Activated CD4-positive, alpha-beta T cell treated with anti-CD3 and anti-CD28 coated beads, Interleukin-2, amount 10 ng/mL, durations not matched to agents 24 days and 14 days (primary cell): Measurements from ENCODE around the gene ARID5B. TPM values are rescaled to one million over a fixed set of nuclear protein-coding genes. Genes with fewer than 3 reads are reported as not detected.

Experiments
- DNase-seq: peaks from one replicate; pipeline ENCODE4 v3.0.0; 2022
- H3K27ac Mint-ChIP-seq: one replicate; pipeline ENCODE4 v1.8.0; 2022; ENCODE audit warnings: mild to moderate bottlenecking, mixed read lengths
- H3K27me3 Mint-ChIP-seq: one replicate; pipeline ENCODE4 v1.8.0; 2022; ENCODE audit warnings: mixed read lengths
- H3K36me3 Mint-ChIP-seq: one replicate; pipeline ENCODE4 v1.8.0; 2022; ENCODE audit warnings: low read depth, mild to moderate bottlenecking, mixed read lengths
- H3K4me1 Mint-ChIP-seq: one replicate; pipeline ENCODE4 v1.8.0; 2021; ENCODE audit warnings: mixed read lengths
- H3K4me3 Mint-ChIP-seq: one replicate; pipeline ENCODE4 v1.8.0; 2022; ENCODE audit warnings: mild to moderate bottlenecking, moderate library complexity, mixed read lengths
- H3K9me3 Mint-ChIP-seq: one replicate; pipeline ENCODE4 v1.8.0; 2021; ENCODE audit warnings: mixed read lengths
- intact Hi-C: fragments of 100-400 bp; cut with micrococcal nuclease; formaldehyde crosslinking; loops from one replicate; pipeline ENCODE4 v1.15.1; 2023
- total RNA-seq: library from RNA; stranded (reverse); gene quantifications from 2 replicates; pipeline ENCODE4 v1.2.3, GENCODE V29; 2022

The ARID5B gene
- total RNA-seq, 1 donor from 2014 or later, result 58.2 TPM

DNA sequence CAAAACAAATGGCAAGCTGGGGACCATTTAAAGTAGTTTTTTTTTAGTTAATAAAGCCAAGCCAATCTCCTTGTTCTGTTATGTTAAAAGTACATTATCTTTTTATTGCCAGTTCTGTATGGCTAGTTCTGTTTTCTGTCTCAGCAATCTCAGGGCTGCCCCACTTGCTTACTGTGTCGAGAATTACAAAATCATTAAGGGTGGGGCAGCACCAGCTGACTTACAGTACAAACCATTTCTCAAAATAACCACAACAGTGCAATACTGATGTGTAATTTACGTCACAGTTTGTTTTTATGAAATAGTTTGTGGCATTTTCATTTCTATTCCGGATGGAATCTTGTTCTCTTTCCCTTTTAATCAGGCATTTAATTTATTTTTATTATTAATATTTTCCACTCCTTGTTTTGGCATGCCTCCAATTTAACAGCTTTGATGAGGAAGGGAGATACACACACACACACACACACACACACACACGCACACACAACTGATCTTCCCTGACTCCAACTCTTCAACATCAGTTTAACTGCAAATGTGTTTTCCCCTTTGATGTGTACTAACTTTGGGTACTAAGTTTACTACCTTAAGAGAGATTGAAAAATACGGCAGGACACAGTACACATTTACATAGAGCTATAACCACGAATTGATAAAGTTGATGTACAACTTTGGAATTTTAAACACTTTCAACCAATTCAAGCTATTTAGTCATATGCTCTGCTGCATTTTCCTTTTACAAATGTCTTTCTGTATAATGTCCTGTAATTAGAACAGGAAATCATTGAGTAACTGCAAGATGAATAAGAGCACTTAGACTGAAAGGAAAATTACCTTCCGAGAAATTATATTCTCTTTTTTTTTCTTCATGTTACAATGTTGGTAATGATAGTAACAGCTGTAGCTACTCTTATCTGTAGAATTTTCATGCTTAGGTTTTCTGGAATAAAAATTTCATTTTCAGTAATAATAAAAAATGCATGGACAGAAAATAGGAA is 91.5 kb downstream of the ARID5B start:
- Mint-ChIP-seq H3K27me3 (no peaks in the 10 kb centered on the region), H3K36me3 (peaks cover 43% of the 10 kb centered on the region), H3K9me3 (peaks cover 4% of the 10 kb centered on the region), H3K27ac (peak overlapping the region; percentile 93), H3K4me3 (peak overlapping the region; percentile 77), H3K4me1 (peaks cover 65% of the 10 kb centered on the region)
- intact Hi-C loops, result loop anchor here (1.0 kb wide), 5 partner anchors 27 to 193 kb away; no protein-coding TSS in a partner anchor
- peak; percentile 91 for DNase-seq

DNA sequence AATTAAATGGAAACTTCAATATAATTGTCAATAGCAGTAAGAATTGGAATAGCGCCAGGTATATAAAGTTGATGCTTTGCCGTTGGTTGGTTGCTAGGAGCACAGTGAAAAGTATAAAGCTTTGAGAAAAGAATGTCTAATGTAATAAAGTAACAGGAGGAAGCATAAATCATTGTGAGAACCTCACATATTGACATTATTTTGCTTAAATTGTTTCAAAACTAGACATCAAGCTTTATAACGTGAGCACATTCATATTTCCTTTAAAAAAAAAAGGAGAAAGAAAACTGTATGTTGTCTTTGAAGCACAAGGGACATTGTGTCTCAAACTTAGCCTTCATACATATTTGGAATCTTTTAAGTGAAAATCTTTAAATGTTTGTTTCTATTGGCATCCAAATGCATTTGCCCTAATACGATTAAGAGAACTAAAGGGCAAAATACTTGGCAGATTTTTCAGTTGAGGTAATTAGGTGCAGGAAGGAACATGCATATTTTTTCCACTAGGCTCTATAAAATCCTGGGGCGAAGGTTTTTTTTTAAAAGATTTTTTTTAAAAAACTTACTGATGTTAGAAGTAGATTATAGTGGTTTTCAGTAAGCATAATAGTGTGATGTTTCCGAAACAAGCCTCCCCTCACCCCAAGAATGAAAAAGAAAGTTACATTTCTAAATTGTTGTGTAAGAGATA is 92.4 kb downstream of the ARID5B start:
- Mint-ChIP-seq H3K4me1 (peaks cover 68% of the 10 kb centered on the region), H3K27ac (peak overlapping the region; percentile 93), H3K36me3 (peaks cover 50% of the 10 kb centered on the region), H3K9me3 (peaks cover 12% of the 10 kb centered on the region), H3K4me3 (peak overlapping the region; percentile 77), H3K27me3 (no peaks in the 10 kb centered on the region)
- DNase-seq, result peak; percentile 79
- intact Hi-C loops, result loop anchor here (1.0 to 2.0 kb wide), 5 partner anchors 8 to 251 kb away; no protein-coding TSS in a partner anchor

DNA sequence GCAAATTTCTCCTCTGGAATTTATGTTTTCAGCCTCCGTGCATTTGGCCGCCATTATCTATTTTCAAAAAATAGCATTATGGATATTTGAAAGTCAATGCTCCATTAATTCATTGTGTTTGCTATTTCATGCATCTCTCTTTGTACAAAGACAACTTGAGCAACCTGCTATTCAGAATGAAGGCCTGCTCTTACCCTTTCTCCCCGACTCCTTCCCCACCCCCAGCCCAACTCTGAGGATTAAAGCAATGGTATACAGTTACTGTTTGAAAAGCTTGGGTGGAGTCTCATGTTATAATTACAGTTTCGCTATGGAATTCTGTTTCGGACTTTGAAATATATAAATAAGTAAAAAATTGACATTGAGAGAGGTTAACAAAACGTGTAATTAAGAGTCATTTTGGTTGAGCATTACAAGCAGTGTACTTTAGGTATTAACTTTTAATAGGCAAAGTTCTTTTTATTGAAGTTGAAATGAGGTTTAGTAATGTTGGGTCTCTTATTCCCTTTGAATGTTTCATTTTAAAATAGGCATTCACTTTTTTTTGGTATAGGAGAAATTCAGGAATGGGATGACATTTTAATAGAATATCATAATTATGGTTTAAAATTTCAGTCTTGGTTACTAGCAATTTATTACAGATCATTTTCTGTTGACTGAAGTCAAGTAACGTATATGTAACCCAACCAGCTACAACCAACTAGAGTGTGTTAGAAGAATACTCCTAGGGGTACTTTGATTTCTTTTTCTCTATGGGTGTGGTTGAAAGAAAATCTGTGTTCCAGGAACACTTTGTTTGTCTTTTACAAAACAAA is 93.1 kb downstream of the ARID5B start:
- H3K27ac Mint-ChIP-seq, result peak overlapping the region; percentile 93
- intact Hi-C loops, result loop anchor here (1.0 to 2.0 kb wide), 3 partner anchors 8 to 250 kb away; no protein-coding TSS in a partner anchor

DNA sequence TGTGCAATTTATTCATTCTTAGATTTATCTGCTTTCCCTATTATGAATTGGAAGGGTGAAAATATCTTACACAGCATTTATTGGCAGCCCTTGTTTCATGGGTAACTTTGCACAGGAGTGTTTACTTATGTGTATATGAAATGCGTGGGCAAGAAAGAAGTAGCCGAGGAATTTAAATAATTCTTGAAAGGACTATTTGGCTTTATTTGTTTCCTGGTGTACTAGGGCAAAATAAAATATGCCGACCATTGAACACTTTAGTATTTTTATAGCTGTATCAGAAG is 93.7 kb downstream of the ARID5B start:
- Mint-ChIP-seq H3K9me3 (peaks cover 17% of the 10 kb centered on the region), H3K36me3 (peaks cover 58% of the 10 kb centered on the region), H3K27me3 (no peaks in the 10 kb centered on the region), H3K27ac (peak overlapping the region; percentile 56), H3K4me3 (peak overlapping the region; percentile 16), H3K4me1 (peaks cover 69% of the 10 kb centered on the region)
- no peak for DNase-seq
- intact Hi-C loops, result loop anchor here (2.0 kb wide), 1 partner anchor 250 kb away; no protein-coding TSS in a partner anchor

More for the DNA sequence above, 93.1 kb downstream of the ARID5B start:
- peak overlapping the region; percentile 77 for H3K4me3 Mint-ChIP-seq
- peaks cover 14% of the 10 kb centered on the region for H3K9me3 Mint-ChIP-seq
- H3K27me3 Mint-ChIP-seq, result no peaks in the 10 kb centered on the region
- H3K36me3 Mint-ChIP-seq, result peaks cover 58% of the 10 kb centered on the region
- no peak for DNase-seq
- peaks cover 71% of the 10 kb centered on the region for H3K4me1 Mint-ChIP-seq

- peaks cover 72% of the 10 kb centered on the region for H3K36me3 Mint-ChIP-seq
- intact Hi-C loops, result no loop called here
- H3K4me1 Mint-ChIP-seq, result peaks cover 60% of the 10 kb centered on the region
Measured at GRCh38 chr10:61998937-61999336, 97.4 kb downstream of the ARID5B start.

DNA sequence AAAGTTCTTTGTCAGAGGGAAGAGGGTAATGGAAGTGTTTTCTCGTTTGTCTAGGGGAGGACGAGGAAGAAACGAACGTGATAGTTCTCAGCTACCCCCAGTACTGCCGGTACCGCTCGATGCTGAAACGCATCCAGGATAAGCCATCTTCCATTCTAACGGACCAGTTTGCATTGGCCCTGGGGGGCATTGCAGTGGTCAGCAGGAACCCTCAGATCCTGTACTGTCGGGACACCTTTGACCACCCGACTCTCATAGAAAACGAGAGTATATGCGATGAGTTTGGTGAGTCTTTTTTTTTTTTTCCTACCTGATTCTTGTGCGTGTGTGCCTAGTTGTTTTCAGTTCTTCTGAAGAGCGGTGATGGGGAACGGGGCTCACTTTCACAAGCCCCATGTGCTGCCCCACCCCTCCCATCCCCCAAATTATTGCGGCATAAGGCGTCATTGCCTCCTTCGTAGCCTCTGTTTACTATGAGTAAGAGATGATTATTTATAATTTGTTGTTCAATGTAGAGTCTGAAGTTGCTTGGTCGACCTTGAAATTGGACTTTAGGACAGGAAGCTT is 98.6 kb downstream of the ARID5B start:
- Mint-ChIP-seq H3K4me1 (peaks cover 61% of the 10 kb centered on the region), H3K27ac (peak overlapping the region; percentile 65)

More at GRCh38 chr10:61998937-61999336, 97.4 kb downstream of the ARID5B start:
- no peak for DNase-seq
- Mint-ChIP-seq H3K27ac (peak overlapping the region; percentile 20), H3K9me3 (peaks cover 17% of the 10 kb centered on the region), H3K4me3 (no peak overlapping the region), H3K27me3 (no peaks in the 10 kb centered on the region)

GRCh38 chr10:62000726-62001125 is 99.2 kb downstream of the ARID5B start:
- peak overlapping the region; percentile 57 for H3K27ac Mint-ChIP-seq
- H3K4me3 Mint-ChIP-seq, result no peak overlapping the region
- H3K9me3 Mint-ChIP-seq, result peaks cover 21% of the 10 kb centered on the region
- no peaks in the 10 kb centered on the region for H3K27me3 Mint-ChIP-seq
- intact Hi-C loops, result no loop called here
- peaks cover 81% of the 10 kb centered on the region for H3K36me3 Mint-ChIP-seq
- DNase-seq, result no peak
- H3K4me1 Mint-ChIP-seq, result peaks cover 59% of the 10 kb centered on the region

More for the DNA sequence above, 98.6 kb downstream of the ARID5B start:
- peaks cover 17% of the 10 kb centered on the region for H3K9me3 Mint-ChIP-seq
- no peak overlapping the region for H3K4me3 Mint-ChIP-seq
- no peak for DNase-seq
- H3K27me3 Mint-ChIP-seq, result no peaks in the 10 kb centered on the region
- intact Hi-C loops, result no loop called here
- peaks cover 81% of the 10 kb centered on the region for H3K36me3 Mint-ChIP-seq

DNA sequence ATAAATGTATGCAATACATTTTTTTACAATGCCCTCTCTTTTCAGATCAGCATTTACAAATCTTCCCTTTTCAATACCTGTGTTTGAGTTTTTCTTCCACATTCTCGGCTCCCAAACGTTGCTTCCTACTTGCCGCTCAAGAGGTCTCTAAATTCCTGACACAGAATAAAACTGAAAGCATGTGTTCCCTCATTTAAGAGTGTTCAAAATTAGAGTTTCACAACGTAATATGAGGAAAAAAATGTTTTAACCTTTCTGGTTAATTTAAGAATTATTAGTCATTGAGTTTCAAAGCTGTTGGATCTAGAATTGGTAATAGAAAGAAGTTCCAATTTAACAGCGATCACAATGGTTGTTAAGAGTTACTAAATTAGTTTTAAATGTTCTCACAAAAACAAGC is 100.4 kb downstream of the ARID5B start:
- peaks cover 87% of the 10 kb centered on the region for H3K36me3 Mint-ChIP-seq
- no peaks in the 10 kb centered on the region for H3K27me3 Mint-ChIP-seq
- H3K27ac Mint-ChIP-seq, result peak overlapping the region; percentile 85
- H3K9me3 Mint-ChIP-seq, result peaks cover 24% of the 10 kb centered on the region
- peaks cover 60% of the 10 kb centered on the region for H3K4me1 Mint-ChIP-seq
- no peak for DNase-seq
- peak overlapping the region; percentile 62 for H3K4me3 Mint-ChIP-seq
- intact Hi-C loops, result loop anchor here (1.0 kb wide), 2 partner anchors 8 to 17 kb away; no protein-coding TSS in a partner anchor

GRCh38 chr10:62002753-62003152 is 101.3 kb downstream of the ARID5B start:
- H3K27me3 Mint-ChIP-seq, result no peaks in the 10 kb centered on the region
- intact Hi-C loops, result loop anchor here (1.0 kb wide), 2 partner anchors 8 to 17 kb away; no protein-coding TSS in a partner anchor
- peak overlapping the region; percentile 48 for H3K27ac Mint-ChIP-seq
- DNase-seq, result no peak
- peaks cover 22% of the 10 kb centered on the region for H3K9me3 Mint-ChIP-seq
- H3K36me3 Mint-ChIP-seq, result peaks cover 88% of the 10 kb centered on the region
- peaks cover 63% of the 10 kb centered on the region for H3K4me1 Mint-ChIP-seq
- H3K4me3 Mint-ChIP-seq, result no peak overlapping the region

DNA sequence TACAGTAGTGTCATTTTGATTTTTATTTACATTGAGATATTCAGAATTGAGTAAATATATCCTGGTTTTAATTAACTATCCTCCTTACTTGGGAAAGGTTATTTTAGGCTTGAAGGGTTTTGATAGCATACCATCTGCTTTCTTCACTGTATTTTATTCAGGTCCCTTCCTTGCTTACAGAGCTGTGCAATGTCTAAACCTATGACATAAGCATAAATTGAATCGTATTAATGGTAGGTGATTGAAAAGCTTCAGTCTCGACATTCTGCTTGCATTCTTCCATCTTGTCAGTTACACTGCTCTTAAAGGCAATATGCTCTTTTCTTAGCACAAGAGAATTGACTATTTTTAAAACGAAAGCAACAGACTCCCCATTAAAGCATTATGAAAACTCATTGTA is 102.5 kb downstream of the ARID5B start:
- no peak overlapping the region for H3K27ac Mint-ChIP-seq
- no peaks in the 10 kb centered on the region for H3K27me3 Mint-ChIP-seq
- peaks cover 17% of the 10 kb centered on the region for H3K9me3 Mint-ChIP-seq
- no peak for DNase-seq
- peaks cover 63% of the 10 kb centered on the region for H3K4me1 Mint-ChIP-seq
- no peak overlapping the region for H3K4me3 Mint-ChIP-seq
- intact Hi-C loops, result no loop called here
- H3K36me3 Mint-ChIP-seq, result peaks cover 86% of the 10 kb centered on the region

DNA sequence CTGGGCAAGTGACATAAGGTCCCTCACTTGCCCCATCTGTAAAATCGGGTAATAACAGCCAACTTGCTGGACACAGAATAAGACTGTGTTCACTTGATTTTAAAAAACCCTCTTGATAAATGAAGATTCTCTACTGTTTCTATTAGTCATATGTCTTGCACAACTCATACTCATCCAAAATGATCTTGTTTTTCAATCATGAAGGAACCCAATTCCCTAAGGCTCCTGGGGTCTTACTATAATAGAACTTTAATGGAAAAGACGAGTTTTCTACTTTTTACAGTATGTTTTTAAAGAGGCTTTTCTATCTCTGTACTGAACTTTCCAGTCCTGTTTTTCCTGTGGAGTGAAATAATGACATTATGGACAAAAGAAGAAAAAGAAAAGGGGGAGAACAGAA is 103.8 kb downstream of the ARID5B start:
- DNase-seq, result no peak

GRCh38 chr10:62005687-62006086 is 104.2 kb downstream of the ARID5B start:
- peak overlapping the region; percentile 30 for H3K27ac Mint-ChIP-seq
- peaks cover 85% of the 10 kb centered on the region for H3K36me3 Mint-ChIP-seq
- intact Hi-C loops, result no loop called here
- no peak for DNase-seq
- no peaks in the 10 kb centered on the region for H3K27me3 Mint-ChIP-seq
- H3K9me3 Mint-ChIP-seq, result peaks cover 18% of the 10 kb centered on the region
- H3K4me3 Mint-ChIP-seq, result no peak overlapping the region
- peaks cover 64% of the 10 kb centered on the region for H3K4me1 Mint-ChIP-seq

More for the DNA sequence above, 103.8 kb downstream of the ARID5B start:
- Mint-ChIP-seq H3K9me3 (peaks cover 15% of the 10 kb centered on the region), H3K36me3 (peaks cover 85% of the 10 kb centered on the region), H3K27me3 (no peaks in the 10 kb centered on the region), H3K27ac (peak overlapping the region; percentile 30), H3K4me1 (peaks cover 64% of the 10 kb centered on the region), H3K4me3 (no peak overlapping the region)
- intact Hi-C loops, result no loop called here

DNA sequence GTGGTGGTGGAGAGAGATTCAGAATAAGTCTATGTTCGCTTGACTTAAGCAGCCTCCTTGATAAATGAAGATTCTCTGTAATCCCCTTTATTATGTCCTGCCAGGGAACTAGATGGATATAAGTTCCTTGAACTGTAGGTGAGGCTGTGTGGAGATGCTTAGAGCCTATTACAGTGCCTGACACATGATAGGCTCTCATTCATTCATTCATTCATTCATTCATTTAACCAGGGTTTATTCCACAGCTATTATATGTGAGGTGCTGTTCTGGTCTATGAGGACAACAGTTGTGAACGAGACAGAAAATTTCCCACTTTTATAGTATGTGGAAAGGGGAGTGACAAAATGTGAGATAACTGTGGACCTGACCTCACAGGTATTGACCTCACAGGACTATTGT is 105.6 kb downstream of the ARID5B start:
- H3K27me3 Mint-ChIP-seq, result no peaks in the 10 kb centered on the region
- H3K4me1 Mint-ChIP-seq, result peaks cover 57% of the 10 kb centered on the region
- peaks cover 86% of the 10 kb centered on the region for H3K36me3 Mint-ChIP-seq
- intact Hi-C loops, result no loop called here
- H3K27ac Mint-ChIP-seq, result peak overlapping the region; percentile 78
- no peak overlapping the region for H3K4me3 Mint-ChIP-seq
- peaks cover 18% of the 10 kb centered on the region for H3K9me3 Mint-ChIP-seq
- DNase-seq, result no peak
